Measurements from ENCODE around the gene SLC12A4.
"Not testable (repeated sequence)": the region's sequence is repeated elsewhere in the genome, so short reads cannot be mapped to it uniquely, and the experiment has no call there.

DNA sequence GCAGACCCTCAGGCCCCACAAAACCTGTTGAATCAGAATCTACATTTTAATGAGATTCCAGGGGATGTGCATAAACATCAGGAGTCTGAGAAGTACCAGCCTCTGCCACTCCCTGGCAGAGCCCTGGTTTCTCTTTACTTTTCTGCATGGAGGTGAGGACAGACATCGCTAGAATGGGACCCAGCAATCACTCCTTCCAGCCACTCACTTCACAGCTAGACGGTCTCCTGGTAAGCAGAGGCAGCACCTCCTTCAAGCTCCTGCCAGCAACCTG is 53.0 kb downstream of the SLC12A4 start:
- TF ChIP-seq, protein P1, sequence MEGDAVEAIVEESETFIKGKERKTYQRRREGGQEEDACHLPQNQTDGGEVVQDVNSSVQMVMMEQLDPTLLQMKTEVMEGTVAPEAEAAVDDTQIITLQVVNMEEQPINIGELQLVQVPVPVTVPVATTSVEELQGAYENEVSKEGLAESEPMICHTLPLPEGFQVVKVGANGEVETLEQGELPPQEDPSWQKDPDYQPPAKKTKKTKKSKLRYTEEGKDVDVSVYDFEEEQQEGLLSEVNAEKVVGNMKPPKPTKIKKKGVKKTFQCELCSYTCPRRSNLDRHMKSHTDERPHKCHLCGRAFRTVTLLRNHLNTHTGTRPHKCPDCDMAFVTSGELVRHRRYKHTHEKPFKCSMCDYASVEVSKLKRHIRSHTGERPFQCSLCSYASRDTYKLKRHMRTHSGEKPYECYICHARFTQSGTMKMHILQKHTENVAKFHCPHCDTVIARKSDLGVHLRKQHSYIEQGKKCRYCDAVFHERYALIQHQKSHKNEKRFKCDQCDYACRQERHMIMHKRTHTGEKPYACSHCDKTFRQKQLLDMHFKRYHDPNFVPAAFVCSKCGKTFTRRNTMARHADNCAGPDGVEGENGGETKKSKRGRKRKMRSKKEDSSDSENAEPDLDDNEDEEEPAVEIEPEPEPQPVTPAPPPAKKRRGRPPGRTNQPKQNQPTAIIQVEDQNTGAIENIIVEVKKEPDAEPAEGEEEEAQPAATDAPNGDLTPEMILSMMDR (IDR thresholded peaks at IDR 0.05) = not testable (repeated sequence)
- TF ChIP-seq POLR2A (IDR thresholded peaks at IDR 0.05) = not testable (repeated sequence)

All from uterus (tissue), 2 donors.